ENCODE results near the gene CNOT2.

DNA sequence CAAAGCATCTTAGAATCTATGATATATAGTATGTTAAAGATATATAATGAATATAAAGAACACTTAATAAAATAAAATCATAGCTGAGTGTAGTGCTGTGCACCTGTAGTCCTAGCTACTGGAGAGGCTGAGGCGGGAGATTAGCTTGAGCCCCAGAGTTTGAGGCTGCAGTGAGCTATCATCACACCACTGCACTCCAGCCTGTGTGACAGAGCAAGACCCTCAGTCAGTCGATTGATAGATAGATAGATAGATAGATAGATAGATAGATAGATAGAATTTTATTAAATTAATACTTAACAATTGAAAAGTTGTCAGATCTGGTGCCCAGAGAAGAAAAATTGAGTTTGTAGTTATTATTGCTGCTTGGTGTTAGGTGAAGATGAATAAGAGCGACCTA lies 40.0 kb downstream of the CNOT2 start:
- TF ChIP-seq POLR2AphosphoS5 (IDR thresholded peaks at IDR 0.05; ENCODE audit: borderline replicate concordance, low read depth, low read length) = no peak
- no peak for TF ChIP-seq EZH2 (IDR thresholded peaks at IDR 0.05)
